Activated CD8-positive, alpha-beta T cell treated with anti-CD3 and anti-CD28 coated beads for 36 hours (primary cell): ENCODE measurements around the gene CAB39L. TPM values are rescaled to one million over a fixed set of nuclear protein-coding genes. Genes with fewer than 3 reads are reported as not detected.

Experiments used
- ATAC-seq: fragments of 200-7000 bp; cut with Tn5 transposase; one replicate; pipeline ENCODE4 v1.10.0; 2021; ENCODE audit warnings: mild to moderate bottlenecking, moderate library complexity
- CTCF ChIA-PET: fragments of 350-600 bp; sonication (Branson Sonifier 250); formaldehyde crosslinking; loops from one replicate; lab custom pipeline; 2021; ENCODE audit warnings: antibody characterized with exemption; lab: Charles Lee
- POLR2A ChIA-PET: fragments of 350-600 bp; sonication (Branson Sonifier 250); formaldehyde crosslinking; loops from one replicate; lab custom pipeline; 2021; ENCODE audit warnings: antibody characterized with exemption; lab: Charles Lee
- DNase-seq: peaks from one replicate; pipeline ENCODE4 v3.0.0-alpha.2; 2020
- H3K27ac Mint-ChIP-seq: one replicate; pipeline ENCODE4 v1.8.0; 2021; ENCODE audit warnings: mild to moderate bottlenecking, mixed read lengths
- H3K27me3 Mint-ChIP-seq: one replicate; pipeline ENCODE4 v1.8.0; 2021; ENCODE audit warnings: mixed read lengths
- H3K36me3 Mint-ChIP-seq: one replicate; pipeline ENCODE4 v1.8.0; 2021; ENCODE audit warnings: low read depth, mixed read lengths
- H3K4me1 Mint-ChIP-seq: one replicate; pipeline ENCODE4 v1.8.0; 2021; ENCODE audit warnings: low read depth, mixed read lengths
- H3K4me3 Mint-ChIP-seq: one replicate; pipeline ENCODE4 v1.8.0; 2021; ENCODE audit warnings: mild to moderate bottlenecking, moderate library complexity, mixed read lengths
- H3K9me3 Mint-ChIP-seq: one replicate; pipeline ENCODE4 v1.8.0; 2021; ENCODE audit warnings: mixed read lengths
- CTCF ChIP-seq: fragments of 200-600 bp; IDR thresholded peaks from one replicate; pipeline ENCODE4 v1.8.0; 2022; ENCODE audit warnings: antibody characterized with exemption, mild to moderate bottlenecking
- intact Hi-C: fragments of 100-400 bp; cut with micrococcal nuclease; formaldehyde crosslinking; loops from one replicate; pipeline ENCODE4 v1.10.0; 2022
- total RNA-seq, 2 experiments: library from RNA; stranded (reverse); gene quantifications; one replicate each; pipeline ENCODE4 v1.2.3, GENCODE V29; 2021

CAB39L gene
- total RNA-seq, 2 experiments from 2014 or later: 2.6 to 3.1 TPM

- peaks cover 9% of the 10 kb centered on the region for H3K4me1 Mint-ChIP-seq
- ChIA-PET CTCF (interaction anchor here (0.7 to 1.6 kb wide), 2 partner anchors 8 to 48 kb away, joined by 3 to 6 read pairs; no protein-coding TSS in a partner anchor), POLR2A (interaction anchor here (1.0 kb wide), 1 partner anchor 41 kb away, joined by 3 read pairs; the partner anchor contains the start of gene CDADC1)
- H3K27me3 Mint-ChIP-seq: no peaks in the 10 kb centered on the region
- ATAC-seq (no peak), DNase-seq (no peak)
- H3K27ac Mint-ChIP-seq: no peak overlapping the region
- intact Hi-C loops: no loop called here
- no peaks in the 10 kb centered on the region for H3K9me3 Mint-ChIP-seq
- H3K4me3 Mint-ChIP-seq: no peak overlapping the region
- no peak for TF ChIP-seq CTCF
- peaks cover 5% of the 10 kb centered on the region for H3K36me3 Mint-ChIP-seq
These were observed 155.4 kb downstream of the CAB39L start for GRCh38 chr13:49288458-49288857.

GRCh38 chr13:49287995-49288394 is 155.9 kb downstream of the CAB39L start:
- ChIA-PET CTCF (interaction anchor here (0.7 kb wide), 1 partner anchor 48 kb away, joined by 3 read pairs; no protein-coding TSS in a partner anchor), POLR2A (interaction anchor here (1.0 kb wide), 1 partner anchor 40 kb away, joined by 3 read pairs; the partner anchor contains the start of gene CDADC1)
- ATAC-seq (no peak), DNase-seq (no peak)
- Mint-ChIP-seq H3K27ac (no peak overlapping the region), H3K9me3 (no peaks in the 10 kb centered on the region), H3K4me3 (no peak overlapping the region), H3K4me1 (peaks cover 9% of the 10 kb centered on the region), H3K27me3 (no peaks in the 10 kb centered on the region), H3K36me3 (peaks cover 5% of the 10 kb centered on the region)
- no peak for TF ChIP-seq CTCF
- intact Hi-C loops: no loop called here

GRCh38 chr13:49279885-49280284 is 164.0 kb downstream of the CAB39L start:
- Mint-ChIP-seq H3K4me3 (no peak overlapping the region), H3K27ac (no peak overlapping the region), H3K4me1 (no peaks in the 10 kb centered on the region), H3K36me3 (peaks cover 5% of the 10 kb centered on the region), H3K9me3 (no peaks in the 10 kb centered on the region), H3K27me3 (no peaks in the 10 kb centered on the region)
- intact Hi-C loops: no loop called here
- TF ChIP-seq CTCF: no peak
- ATAC-seq: no peak
- DNase-seq: no peak
- ChIA-PET CTCF (interaction anchor here (0.8 to 5.3 kb wide), 22 partner anchors 9 to 324 kb away, joined by 3 to 48 read pairs (median 6); partner anchors contain the start of gene CDADC1), POLR2A (no interaction called here)

GRCh38 chr13:49279112-49279511 is 164.8 kb downstream of the CAB39L start:
- ATAC-seq (no peak), DNase-seq (no peak)
- Mint-ChIP-seq H3K4me1 (no peaks in the 10 kb centered on the region), H3K27ac (no peak overlapping the region), H3K4me3 (no peak overlapping the region), H3K36me3 (peaks cover 5% of the 10 kb centered on the region), H3K27me3 (no peaks in the 10 kb centered on the region), H3K9me3 (no peaks in the 10 kb centered on the region)
- ChIA-PET POLR2A (no interaction called here), CTCF (interaction anchor here (1.3 to 5.3 kb wide), 5 partner anchors 21 to 38 kb away, joined by 5 to 48 read pairs (median 20); partner anchors contain the start of gene CDADC1)
- TF ChIP-seq CTCF: no peak
- intact Hi-C loops: no loop called here

- POLR2A ChIA-PET: no interaction called here
- CTCF ChIA-PET: interaction anchor here (1.4 to 5.3 kb wide), 3 partner anchors 31 to 37 kb away, joined by 5 to 48 read pairs (median 20); partner anchors contain the start of gene CDADC1
These were observed 165.7 kb downstream of the CAB39L start for GRCh38 chr13:49278211-49278610.

More at GRCh38 chr13:49278211-49278610, 165.7 kb downstream of the CAB39L start:
- Mint-ChIP-seq H3K27me3 (no peaks in the 10 kb centered on the region), H3K4me3 (no peak overlapping the region), H3K9me3 (no peaks in the 10 kb centered on the region), H3K27ac (no peak overlapping the region), H3K4me1 (no peaks in the 10 kb centered on the region), H3K36me3 (peaks cover 5% of the 10 kb centered on the region)
- ATAC-seq (no peak), DNase-seq (no peak)
- no peak for TF ChIP-seq CTCF
- intact Hi-C loops: no loop called here
